HG02884 (cell line): ENCODE results near the gene SPOCK1.

ENCODE experiments used
- ATAC-seq: cut with Tn5 transposase; IDR thresholded peaks from one replicate; pipeline ENCODE4 v1.9.1; 2021; ENCODE audit warnings: mild to moderate bottlenecking, moderate library complexity; ENCODE audit not compliant: unreplicated experiment

SPOCK1 gene

DNA sequence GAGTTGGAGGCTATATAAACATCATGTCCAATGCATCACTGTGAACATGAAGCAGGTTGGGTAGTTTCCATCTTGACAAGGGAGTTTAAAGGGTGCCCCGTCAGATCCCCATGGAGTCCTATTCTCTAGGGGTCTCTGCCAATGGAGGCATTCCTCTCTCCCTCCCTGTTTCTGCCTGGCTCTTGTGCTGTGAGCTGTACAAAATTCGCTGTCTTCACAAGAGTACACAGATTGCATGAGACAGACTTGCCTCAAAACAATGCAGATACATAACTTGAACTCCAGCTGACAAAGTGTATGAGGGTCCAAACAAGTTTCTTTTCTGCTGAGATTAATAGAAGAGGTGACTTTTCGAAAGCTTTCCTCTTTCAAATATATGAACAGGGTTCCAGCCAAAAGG lies 165.2 kb downstream of the SPOCK1 start:
- no peak for ATAC-seq

DNA sequence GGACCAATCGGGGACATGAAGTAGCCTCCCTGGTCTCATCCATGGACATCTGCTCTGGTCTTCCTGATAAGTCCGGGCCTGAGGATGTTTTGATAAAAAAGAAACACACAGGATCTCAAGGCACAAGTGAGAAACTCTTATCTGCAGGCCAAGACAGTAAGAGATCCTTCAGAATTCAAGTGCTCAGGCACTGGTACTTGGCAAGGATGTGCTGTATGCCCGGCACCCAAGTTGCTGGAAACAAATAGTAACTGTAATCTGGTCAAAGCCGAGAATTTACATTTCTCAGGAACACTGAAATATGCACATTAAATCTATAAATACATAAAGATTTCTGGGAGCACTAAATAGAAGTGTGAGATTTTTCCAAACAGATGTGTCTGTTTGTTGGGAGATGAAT lies 165.7 kb downstream of the SPOCK1 start:
- no peak for ATAC-seq

DNA sequence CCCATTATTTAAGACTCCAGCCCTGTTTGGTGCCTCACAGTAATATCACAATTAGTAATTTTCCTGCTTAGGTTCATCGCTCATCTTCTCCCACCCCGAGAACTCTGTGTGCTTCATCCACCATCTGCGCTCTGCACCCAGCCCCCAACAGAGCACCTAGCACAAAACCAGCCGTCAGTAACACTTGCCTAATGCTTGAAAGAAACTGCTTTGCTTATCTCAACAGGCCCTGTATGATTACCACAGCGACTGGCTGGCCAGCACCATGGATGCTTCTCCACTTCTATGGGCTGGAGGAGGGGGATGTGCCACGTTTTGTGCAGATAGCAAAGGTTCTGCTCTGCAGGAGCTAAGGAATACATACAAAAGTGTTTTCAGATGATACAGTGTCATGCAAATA lies 166.8 kb downstream of the SPOCK1 start:
- no peak for ATAC-seq

DNA sequence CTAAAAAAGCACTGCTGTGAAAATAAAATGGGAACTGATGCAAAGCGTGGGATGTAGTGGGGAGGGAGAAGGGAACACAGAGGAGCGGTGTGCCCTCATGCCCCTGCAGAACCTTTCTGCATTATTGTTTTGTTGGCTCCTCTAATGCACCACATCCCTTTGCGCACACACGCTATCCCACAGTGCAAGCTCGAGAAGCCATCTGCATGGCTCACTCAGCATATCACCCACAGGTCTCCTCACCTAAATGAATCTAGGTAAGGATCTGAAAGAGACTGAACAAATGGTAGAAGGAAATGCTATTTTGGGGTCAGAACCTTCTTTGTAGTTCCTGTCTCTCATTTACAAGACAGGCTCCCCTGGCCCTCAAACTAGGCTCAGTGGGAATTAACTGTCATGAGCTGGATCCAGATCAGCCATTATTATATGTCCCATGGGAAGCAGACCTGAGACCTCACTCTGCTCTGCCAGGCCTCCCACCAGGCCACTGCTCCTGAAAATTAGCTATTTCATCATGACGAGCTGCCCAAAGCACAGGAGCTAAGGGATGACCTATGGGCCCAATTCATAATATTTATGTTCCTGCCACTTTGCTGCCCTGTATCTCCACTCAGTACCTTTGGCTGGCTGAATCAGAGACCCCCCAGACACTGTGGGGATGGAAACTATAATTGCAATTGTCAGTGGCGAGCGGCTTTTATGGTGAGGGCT lies 169.4 kb downstream of the SPOCK1 start:
- ATAC-seq: no peak

DNA sequence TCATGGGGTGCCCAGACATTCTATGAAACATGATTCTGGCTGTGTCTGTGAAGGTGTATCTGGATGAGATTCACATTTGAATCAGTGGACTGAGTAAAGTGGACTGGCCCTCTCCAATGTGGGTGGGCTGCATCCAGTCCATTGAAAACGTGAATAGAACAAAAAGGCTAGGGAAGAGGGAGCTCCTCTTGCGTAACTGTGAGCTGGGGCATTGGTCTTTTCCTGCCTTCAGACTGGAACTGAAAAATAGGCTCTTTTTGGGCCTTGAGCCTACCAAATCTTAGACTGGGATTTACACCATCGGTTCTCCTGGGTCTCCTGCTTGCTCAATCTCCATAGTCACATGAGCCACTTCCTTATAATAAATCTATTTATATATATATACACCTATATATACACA lies 170.1 kb downstream of the SPOCK1 start:
- ATAC-seq: no peak

DNA sequence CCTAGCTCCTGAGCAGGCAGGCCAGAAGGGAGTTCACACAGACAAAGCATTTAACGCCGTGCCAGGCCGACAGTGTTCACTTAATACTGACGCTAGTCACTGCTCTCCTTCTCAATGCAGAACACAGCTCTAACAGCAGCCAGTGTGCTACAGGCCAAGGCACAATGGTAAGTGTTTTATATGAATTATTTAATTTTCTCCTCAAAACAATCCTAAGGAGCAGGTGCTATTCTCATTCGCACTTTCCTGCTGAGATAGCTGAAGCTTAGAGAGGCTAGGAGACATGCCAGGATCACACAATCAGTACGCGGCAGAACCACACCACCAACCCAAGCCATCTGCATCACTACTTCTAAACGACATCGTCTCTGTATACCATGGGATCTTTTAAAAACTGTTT lies 170.7 kb downstream of the SPOCK1 start:
- ATAC-seq: no peak

DNA sequence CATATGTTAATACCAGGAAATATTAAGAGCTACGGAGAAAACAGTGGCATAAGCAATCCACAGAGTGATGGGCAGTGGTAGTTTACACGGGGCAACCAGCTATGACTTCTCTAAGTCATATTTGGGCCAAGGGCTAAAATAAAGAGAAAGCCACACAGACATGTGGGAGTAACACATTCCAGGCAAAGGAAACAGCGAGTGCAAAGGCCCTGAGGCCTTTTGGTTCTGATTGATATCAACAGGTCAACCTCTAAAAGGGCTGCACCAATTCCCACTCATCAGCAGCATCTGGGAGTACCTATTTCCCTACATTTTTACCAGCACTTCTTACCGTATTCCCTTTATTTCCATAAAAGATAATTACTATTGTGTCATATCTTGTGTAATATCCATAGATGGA lies 173.4 kb downstream of the SPOCK1 start:
- no peak for ATAC-seq

DNA sequence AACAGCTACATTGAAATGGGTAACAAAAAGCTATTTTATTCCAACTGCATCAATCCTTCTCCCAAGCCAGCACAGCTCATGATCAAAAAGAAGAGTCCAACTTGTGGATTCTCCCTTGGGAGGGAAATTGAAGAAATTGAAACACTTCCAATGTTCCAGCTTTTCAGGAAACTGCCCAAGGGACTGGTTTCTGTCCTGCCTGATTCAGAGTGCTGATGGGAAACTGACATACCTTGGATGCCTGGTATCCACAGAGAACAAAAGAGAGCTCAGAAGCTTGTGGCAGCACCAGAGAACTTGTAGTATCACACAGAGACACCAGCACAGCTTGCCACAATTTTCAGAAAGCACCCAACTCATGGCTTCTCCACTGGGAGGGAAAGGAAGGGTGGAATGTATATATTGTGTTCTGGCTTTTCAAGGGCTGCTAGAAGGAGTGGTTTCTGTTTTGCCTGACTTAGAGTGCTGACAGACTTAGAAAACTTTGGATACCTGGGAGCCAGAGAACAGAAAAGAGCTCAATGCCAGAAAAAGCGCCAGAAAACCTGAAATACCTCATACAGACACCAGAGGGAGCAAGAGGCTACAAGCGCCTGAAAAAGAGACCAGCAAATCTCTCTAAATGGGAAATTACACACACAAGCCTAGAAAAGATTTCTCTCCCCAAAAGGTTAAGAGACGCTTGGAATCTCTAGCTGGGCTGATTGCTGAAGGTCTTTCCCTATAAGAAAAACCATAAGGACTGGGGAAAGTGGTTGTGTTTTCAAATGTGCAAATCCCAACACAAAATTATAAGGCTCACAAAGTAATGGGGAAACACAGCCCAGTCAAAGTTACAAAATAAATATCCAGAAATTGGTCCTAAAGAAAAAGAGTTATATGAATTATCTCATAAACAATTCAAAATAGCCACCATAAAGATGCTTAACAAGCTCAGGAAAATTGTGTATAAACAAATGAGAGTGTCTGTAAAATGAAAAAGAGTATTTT lies 178.8 kb downstream of the SPOCK1 start:
- ATAC-seq: peak; percentile 69

DNA sequence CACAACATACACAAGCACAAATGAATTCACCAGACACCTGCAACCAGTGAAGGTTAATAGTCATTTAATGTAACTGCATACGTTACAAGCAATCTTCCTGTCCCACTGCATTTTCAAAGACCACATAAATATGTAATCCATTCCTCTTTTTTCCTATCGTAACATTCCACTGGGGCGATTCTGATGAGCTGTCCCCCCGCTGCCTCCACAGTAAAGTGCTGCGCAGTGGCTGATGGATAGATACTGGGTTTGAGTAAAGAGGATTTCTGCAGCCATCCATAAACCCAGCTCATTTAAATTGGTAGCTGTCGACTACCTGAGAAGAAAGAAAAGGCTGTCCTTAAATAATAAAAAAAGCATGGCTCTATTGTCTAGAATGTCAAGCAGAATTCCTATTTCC lies 181.1 kb downstream of the SPOCK1 start:
- no peak for ATAC-seq

DNA sequence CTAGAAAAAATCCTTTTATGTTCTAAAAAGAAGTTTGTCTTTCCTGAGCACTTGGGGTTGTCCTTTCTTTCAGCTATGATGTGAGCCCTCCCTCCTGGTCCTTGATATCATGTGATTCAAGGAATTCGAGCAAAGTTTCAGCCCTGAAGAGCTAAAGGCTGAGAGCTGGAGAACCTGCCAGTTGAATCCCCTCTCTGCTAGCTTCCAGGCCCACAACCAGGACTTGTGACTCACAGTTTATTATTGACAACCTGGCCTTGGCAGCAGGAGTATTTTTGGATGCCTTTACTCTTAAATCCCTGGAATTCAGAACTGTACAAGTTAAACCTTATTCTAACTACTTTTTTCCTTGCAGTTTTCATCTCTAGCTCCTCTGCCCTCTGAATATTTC lies 182.8 kb downstream of the SPOCK1 start:
- ATAC-seq: no peak

DNA sequence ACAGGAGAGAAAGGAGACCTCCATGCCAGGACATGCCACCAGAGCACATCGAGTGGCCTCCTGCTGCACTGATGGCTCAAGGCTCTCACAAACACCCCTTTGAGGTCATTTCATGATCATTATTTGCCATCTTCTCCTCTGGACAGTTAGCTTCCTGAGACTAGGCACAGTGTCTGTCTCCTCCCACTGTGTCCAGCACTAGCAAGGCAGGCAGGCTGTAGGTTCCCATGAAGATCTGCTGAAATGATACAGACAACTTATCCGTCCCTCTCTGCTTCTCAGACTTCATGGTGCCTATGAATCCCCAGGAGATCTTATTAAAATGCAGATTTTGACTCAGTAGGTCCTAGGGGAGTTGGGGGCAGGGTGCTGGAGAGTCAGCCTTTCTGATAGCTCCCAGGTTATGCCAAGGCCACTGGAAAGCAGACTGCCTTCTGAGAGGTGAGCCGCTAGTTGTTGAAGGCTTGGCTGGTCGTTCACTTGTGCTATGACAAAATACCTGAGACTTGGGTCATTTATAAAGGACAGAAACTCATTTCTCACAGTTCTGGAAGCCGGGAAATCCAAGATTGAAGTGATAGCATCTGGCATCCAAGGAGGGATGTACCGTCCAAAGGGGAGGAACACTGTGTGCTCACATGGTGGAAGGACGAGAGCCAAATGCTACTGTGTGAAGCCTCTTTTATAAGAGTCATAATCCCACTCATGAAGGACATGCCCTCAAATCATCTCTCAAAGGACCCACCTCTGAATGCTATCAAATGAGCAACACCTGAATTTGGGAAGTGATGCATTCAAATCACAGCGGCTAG lies 183.4 kb downstream of the SPOCK1 start:
- no peak for ATAC-seq

DNA sequence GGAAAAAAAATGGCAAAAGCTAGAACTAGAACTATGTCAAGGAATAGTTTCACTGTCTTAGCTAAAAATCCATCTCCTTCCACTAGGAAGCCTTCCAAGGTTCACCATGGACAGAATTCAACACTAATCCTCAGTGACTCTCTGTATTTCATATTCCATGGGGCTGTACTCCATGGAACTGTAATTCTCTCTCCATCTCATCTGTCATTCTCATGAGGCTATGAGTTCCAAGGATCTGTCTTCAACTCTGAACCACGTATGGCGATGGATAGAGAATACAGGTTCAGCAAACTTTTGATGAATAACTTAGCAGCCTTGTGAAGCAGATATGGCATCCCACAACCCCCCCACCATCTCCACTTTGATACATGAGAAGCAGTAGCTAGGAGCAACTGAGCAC lies 184.0 kb downstream of the SPOCK1 start:
- ATAC-seq: no peak

DNA sequence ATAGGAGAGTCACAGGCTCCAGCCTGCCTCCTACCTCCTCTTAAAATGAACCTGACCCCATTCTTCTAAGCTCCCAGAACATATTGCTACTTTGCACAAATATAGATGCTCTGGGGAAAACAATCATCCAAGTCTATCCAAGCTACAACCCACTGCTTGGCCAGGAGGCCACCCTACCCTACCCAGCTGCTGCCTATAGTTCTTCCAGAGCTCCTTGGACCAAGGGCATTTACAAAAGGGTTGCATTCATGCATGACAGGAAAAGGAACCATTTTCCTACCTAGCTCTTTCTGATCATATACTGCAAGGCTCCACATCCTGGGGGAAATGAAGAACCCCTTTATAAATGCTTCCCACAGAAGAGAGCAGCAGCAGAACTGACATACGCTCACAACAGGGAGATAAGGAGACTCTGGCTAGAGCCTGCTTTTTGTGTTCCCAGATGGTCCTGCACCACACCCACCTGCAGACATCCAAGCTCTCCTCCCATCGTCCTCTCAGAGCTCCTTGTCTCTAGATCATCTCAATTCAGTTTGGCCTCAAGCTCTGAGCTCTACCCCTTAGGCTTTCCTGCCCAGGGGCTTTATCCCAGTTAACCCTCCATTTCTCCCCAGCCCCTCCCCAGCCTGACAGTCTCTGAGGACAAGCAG lies 185.5 kb downstream of the SPOCK1 start:
- no peak for ATAC-seq

DNA sequence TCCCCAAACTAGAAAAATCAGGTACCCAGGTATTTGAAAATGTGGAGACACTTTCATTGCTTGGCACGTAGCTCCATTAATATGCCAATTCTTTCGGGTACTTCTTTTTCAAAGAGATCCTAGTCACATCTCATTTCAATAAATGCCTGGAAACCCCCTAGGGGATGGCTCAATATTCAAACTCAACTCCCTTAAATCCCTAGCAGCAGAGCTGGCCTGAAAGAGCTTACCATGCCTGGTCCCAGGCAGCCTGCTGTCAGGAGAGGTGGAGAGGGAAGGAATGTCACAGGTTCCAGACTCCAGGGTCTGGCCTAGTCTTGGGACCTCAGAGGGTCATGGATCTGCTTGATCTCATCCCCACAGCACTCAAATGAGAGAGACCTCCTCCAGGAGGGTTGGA lies 187.1 kb downstream of the SPOCK1 start:
- ATAC-seq: no peak

DNA sequence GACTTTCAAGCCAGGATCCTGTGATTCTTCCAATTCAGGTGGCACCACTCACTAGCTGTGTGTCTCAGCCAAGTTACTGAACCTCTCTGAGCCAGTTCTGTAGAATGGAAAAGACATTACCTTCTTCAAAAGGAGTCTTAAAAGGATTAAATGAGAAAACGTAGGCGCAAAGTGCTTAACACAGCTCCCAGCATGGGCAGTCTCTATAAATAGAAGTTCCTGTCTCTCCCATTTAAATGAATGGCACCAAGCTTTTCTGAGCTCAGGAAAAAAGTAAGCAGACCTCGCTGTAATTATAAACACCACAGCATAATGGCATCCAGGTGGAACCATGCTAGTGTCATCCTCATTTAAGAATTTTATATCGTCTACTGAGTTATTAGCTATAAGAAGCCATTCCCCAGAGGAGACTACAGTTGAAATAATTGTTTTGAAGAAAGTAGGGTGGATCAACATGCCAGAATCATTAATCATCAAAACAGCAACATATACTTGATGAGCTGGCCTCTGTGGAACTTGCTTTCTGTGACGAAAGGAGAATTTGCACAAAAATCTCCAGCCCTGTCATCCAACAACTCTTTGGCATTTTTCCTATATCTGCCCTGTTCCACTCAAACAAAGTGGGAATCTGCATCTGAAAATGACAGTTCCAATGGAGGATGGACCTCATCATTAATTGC lies 188.9 kb downstream of the SPOCK1 start:
- no peak for ATAC-seq

DNA sequence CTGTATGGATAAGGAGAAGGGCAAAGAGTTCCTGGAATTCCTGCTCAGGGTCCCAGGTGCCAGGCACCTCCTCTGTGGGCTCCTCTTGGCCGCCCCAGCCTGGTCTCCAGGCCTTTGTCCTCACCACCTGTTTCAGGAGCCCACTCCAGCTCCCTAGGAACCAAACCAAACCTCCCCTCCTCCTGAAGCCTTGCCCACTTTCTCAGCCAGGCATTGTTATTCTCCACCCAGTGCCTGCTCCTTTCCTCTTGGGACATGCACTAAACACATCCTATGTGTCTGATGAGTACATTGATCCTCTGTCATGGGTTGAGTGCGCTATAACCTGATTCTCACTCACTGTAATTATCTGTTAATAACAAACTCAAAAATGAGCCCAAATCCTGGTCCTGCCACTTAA lies 189.8 kb downstream of the SPOCK1 start:
- no peak for ATAC-seq

DNA sequence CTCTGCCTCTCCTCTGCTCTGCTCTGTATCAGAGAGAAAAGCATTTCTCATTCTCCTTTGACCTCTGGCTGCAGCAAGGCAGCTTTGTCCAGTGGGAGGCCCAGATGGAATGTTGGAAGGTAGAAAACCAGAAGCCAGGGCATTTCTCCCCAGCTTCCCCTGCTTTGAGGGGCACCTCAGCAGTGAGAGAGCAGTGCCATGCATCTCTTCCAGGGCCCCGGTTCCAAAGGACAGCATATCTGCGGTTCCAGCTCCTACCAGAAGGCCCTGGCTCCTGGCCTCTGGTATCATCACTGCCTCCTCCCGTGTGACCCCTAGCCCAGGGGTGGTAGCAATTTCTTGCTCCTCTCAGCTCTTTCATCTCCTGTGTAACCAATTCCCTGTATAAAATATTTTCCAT lies 190.8 kb downstream of the SPOCK1 start:
- no peak for ATAC-seq

DNA sequence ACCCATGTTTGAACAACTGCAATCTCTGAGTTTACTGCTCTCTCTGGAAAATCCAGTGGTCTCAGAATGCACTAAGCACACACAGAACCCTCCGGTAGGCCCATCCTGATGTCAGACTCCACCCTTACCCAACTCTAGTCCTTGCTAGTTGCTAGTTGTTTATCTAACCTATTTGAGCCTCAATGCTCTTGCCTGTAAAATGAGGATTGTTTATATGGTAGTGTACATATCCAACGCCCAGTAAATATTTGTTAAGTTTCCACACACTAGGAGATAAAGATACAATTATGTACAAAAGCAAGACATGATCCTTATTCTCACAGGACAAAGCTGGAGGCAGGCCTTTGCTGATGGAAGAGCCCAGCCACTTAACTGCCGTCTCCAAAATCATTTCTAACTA lies 192.2 kb downstream of the SPOCK1 start:
- no peak for ATAC-seq

DNA sequence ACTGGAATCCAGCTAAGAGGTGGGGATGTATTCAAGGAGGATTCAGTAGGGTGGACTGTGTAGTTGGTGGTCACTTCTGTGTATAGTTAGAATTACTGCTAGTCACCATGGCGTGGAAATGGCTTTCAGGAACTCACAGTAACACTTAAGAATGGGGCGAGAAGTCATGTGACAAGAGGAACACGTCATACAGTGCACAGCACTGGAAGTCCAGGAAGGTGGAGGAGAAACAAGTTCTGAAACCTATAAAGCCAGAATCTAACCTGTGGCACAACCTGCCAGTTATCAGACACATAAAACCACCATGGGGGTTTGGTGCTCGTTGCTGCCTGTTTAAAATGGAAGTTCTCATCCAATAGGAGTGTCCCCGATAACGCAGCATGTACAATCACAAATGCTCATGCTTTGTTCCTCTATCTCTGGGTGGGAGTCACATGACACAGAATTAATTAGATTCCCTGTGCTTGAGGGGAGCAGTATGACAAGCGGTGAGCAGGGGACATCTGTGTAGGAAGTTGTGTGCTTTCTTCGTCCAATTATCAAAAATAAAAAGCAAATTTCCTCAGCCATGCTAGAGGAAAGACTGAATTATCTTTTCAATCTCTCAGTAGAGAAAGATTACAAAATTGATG lies 193.0 kb downstream of the SPOCK1 start:
- no peak for ATAC-seq
